WTC11 (cell line): ENCODE measurements around the gene PROP1.

Experiments used
- JUN ChIP-seq: sonication (generic); formaldehyde crosslinking; IDR thresholded peaks from 2 replicates; pipeline ENCODE4 v1.8.0; 2023; ENCODE audit warnings: mild to moderate bottlenecking, missing genetic modification reagents
- ZNF263 ChIP-seq: sonication (generic); formaldehyde crosslinking; IDR thresholded peaks from 2 replicates; pipeline ENCODE4 v1.8.1; 2022; ENCODE audit warnings: low read depth, mild to moderate bottlenecking, moderate library complexity, missing genetic modification reagents
- TF ChIP-seq, protein P1 (sequence below): fragments of 200-600 bp; IDR thresholded peaks from 2 replicates; pipeline ENCODE4 v1.8.0; 2022; ENCODE audit warnings: antibody characterized with exemption
- TF ChIP-seq, protein P2 (sequence below): sonication (generic); formaldehyde crosslinking; IDR thresholded peaks from 2 replicates; pipeline ENCODE4 v1.8.1; 2023; ENCODE audit warnings: mild to moderate bottlenecking, moderate library complexity, missing genetic modification reagents
- TF ChIP-seq, protein P3 (sequence below): sonication (generic); formaldehyde crosslinking; IDR thresholded peaks from 2 replicates; pipeline ENCODE4 v1.8.1; 2022; ENCODE audit warnings: low read depth, missing genetic modification reagents, borderline replicate concordance

DNA sequence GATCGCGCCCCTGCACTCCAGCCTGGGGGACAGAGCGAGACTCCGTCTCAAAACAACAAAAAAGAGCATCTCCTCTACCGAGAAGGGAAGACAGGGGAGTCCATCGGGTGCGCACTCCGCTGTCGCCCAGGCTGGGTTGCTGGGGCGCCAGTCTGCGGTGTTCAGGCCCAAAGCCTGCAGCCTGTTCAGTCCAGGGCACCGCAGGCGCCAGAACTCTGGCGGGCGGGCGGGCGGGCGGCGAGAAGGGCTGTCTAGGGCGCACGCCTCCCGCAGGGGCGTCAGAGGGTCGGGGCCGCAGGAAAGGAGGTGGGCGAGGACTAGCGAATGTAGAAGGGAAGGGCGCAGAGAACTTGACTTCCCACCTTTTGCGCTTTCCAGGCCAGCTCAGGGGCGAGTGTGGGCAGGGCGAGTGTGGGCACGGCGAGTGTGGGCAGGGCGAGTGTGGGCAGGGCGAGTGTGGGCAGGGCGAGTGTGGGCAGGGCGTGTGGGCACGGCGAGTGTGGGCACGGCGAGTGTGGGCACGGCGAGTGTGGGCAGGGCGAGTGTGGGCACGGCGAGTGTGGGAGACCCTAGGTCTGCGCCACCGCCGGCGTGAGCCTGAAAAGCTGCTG is 10.5 kb downstream of the PROP1 start:
- TF ChIP-seq, protein P1, sequence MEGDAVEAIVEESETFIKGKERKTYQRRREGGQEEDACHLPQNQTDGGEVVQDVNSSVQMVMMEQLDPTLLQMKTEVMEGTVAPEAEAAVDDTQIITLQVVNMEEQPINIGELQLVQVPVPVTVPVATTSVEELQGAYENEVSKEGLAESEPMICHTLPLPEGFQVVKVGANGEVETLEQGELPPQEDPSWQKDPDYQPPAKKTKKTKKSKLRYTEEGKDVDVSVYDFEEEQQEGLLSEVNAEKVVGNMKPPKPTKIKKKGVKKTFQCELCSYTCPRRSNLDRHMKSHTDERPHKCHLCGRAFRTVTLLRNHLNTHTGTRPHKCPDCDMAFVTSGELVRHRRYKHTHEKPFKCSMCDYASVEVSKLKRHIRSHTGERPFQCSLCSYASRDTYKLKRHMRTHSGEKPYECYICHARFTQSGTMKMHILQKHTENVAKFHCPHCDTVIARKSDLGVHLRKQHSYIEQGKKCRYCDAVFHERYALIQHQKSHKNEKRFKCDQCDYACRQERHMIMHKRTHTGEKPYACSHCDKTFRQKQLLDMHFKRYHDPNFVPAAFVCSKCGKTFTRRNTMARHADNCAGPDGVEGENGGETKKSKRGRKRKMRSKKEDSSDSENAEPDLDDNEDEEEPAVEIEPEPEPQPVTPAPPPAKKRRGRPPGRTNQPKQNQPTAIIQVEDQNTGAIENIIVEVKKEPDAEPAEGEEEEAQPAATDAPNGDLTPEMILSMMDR, result no peak
- TF ChIP-seq ZNF263 (CRISPR knock-in tag), result no peak
- TF ChIP-seq, protein P2, sequence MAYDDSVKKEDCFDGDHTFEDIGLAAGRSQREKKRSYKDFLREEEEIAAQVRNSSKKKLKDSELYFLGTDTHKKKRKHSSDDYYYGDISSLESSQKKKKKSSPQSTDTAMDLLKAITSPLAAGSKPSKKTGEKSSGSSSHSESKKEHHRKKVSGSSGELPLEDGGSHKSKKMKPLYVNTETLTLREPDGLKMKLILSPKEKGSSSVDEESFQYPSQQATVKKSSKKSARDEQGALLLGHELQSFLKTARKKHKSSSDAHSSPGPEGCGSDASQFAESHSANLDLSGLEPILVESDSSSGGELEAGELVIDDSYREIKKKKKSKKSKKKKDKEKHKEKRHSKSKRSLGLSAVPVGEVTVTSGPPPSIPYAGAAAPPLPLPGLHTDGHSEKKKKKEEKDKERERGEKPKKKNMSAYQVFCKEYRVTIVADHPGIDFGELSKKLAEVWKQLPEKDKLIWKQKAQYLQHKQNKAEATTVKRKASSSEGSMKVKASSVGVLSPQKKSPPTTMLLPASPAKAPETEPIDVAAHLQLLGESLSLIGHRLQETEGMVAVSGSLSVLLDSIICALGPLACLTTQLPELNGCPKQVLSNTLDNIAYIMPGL (CRISPR knock-in tag), result no peak
- TF ChIP-seq, protein P3, sequence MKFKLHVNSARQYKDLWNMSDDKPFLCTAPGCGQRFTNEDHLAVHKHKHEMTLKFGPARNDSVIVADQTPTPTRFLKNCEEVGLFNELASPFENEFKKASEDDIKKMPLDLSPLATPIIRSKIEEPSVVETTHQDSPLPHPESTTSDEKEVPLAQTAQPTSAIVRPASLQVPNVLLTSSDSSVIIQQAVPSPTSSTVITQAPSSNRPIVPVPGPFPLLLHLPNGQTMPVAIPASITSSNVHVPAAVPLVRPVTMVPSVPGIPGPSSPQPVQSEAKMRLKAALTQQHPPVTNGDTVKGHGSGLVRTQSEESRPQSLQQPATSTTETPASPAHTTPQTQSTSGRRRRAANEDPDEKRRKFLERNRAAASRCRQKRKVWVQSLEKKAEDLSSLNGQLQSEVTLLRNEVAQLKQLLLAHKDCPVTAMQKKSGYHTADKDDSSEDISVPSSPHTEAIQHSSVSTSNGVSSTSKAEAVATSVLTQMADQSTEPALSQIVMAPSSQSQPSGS (CRISPR knock-in tag), result no peak
- TF ChIP-seq JUN (CRISPR knock-in tag), result no peak
